HG03175 (cell line): ENCODE results near the gene TRIM26.
"Not testable (repeated sequence)": the region's sequence is repeated elsewhere in the genome, so short reads cannot be mapped to it uniquely, and the experiment has no call there.

Experiments
- ATAC-seq: cut with Tn5 transposase; IDR thresholded peaks from one replicate; pipeline ENCODE4 v1.9.1; 2021; ENCODE audit warnings: mild to moderate bottlenecking, moderate library complexity; ENCODE audit not compliant: unreplicated experiment

TRIM26 gene

DNA sequence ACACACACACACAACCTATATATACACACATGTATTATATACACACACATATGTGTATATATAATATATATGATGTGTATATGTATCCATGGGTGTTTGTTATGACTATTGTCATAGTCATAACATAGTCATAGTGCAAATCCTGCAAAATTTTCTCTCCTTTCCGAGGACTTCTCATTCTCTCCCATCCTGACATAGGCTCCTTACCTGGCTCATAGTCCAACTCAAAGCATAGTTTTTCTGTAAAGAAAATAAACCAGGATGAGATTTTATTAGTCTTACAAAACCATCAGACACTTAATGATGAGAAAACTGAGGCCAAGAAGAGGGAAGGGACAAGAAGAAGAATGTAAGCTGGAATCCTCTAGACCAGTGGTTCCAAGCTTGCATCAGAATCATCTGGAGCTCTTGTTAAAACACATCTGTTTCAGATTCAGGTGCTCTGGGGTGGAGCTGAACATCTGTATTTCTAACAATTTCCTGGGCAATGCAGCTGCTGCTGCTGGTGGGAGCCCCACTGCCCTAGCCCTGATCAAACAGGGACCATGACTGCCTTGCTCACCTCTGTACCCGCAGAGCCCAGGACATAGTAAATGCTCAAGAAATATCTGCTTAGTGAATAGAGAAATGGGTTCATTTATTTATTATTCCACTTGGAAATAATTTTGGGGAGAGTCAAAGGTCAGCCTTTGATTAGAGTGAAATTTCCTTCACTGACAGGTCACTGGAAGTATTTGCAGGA lies 57.5 kb downstream of the TRIM26 start:
- no peak for ATAC-seq

DNA sequence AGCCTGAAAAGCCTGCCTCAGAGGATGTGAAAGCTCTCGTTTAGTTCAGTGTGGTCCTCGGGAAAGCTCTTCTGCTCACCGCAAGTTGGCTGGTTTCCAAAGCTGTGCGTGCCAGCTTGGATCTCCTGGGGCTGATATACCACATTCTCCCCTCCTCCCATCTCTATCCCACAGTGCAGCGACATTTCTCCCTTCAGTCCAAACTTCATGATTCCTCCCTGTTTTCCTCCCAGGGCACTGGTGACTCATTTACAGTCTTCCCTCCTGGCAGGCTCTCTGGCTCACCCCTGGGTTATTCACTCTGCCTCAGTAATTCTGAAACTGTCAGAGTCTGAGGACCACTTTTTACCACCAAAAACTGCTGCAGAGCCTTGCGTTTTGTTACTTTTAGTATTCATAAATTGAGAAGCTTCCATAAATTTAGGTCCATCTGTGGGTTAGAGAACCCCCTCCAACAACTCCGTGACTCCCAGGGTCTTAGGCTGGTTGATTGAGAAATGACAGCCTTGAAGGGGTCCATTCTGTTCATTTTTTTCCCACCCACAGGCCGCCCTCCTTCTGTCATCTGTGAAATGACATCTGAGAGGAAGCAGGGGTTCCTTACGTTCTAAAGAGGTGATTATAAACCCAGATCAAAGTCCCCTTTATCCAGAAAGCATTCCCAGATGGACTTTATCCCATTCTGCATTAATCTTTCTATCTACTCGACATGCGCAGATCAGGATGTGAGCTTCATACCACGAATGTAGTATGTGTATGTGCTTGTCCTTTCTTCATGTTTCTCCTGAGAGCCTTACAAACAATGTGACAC lies 58.3 kb downstream of the TRIM26 start:
- ATAC-seq = no peak

DNA sequence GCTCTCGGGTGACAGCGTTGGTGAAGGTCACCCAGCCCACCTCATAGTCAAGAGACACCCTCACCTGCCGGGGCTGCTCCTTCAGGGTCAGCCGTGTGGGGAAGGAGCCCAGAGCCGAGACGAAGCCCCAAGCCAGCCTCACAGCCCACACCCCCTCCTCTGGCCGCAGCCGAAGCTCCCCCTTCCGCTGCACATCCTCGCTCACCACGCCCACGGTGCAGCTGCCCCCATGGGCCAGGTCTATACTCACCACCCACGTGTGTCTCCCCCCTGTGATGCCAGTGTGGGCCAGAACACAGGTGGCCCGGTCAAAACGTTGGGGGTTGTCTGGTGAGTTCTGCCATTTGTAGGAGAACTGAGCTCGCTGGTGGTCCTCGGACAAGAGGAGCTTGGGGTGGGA lies 59.1 kb downstream of the TRIM26 start:
- no peak for ATAC-seq

DNA sequence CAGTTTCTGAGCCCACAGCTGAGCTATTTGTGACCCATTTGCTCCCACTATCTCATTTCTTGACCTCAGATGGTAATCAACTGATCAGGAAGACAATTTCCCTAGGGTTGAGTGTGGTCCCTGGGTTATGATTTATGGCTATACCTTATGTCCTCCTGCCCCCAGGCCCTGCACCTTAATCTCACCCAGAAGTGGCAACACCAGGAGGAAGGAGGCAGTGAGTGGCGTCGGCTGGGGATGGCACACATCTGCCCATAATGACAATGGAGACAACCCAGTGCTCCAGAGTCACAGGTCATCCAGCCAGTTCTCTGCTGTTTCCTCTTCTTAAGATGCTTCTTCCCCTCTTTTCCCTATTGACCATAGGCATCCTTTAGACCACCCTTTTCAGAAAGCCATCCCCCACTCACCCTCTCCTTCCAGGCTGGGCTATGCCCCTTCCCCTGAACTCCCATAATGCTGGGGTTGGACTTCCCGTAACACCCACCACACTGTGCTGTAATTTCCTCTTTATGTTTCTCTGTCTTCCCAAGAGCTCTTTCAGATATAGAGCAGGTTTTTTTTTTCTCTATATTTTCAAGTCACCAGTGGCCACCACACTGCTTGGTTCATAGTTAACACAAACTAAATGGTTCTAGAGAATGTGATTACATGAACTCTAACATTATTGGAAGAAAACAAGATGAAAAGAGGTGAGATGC lies 60.1 kb downstream of the TRIM26 start:
- ATAC-seq = no peak

DNA sequence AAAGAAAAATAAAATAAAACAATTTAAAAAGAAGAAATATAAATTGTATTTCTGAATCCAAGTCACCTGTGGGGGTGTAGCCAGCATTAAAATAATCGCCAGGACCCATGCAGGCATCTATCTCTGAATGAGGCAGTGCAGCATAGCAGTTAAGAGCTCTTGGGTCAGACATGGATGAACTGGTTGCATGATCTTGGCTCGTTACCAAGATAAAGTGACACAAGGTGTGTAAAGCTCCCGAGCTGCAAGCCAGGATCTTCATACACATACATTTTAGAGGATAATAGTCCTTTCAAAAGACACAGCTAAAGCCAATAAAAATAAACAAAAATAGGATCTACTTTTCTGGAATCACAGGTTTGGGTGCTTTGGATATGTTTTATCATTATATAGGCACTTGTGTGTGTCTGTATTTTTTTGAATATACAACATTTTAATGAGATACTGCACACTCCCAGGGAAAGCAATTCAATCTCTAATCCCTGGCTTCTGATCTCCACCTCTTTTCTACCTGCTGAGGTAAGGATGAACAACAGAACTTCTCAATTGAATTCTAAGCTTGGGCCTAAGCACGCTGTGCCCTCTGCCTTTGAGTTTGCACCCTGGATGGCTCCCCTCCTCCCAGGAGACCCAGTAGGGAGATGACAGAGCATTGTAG lies 61.1 kb downstream of the TRIM26 start:
- ATAC-seq = no peak

DNA sequence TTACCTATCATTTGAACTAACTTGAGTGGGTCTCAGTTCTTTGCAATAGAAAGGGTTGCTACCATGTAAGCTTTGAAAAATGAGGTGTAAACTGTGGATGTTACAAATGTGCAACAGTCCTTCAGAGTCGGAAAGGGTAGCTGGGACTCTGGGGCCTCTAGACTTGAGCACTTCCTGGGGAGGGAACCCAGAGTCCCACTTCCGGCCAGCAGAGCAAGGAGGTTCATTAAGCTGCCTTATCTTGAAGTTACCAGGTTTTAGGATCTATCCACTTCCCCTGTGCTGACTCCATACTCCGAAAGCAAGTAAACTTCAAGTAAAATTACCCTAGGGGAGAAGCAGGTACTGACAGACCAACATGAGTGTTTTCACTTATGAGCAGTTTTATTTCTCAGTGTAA lies 61.6 kb downstream of the TRIM26 start:
- ATAC-seq = no peak

DNA sequence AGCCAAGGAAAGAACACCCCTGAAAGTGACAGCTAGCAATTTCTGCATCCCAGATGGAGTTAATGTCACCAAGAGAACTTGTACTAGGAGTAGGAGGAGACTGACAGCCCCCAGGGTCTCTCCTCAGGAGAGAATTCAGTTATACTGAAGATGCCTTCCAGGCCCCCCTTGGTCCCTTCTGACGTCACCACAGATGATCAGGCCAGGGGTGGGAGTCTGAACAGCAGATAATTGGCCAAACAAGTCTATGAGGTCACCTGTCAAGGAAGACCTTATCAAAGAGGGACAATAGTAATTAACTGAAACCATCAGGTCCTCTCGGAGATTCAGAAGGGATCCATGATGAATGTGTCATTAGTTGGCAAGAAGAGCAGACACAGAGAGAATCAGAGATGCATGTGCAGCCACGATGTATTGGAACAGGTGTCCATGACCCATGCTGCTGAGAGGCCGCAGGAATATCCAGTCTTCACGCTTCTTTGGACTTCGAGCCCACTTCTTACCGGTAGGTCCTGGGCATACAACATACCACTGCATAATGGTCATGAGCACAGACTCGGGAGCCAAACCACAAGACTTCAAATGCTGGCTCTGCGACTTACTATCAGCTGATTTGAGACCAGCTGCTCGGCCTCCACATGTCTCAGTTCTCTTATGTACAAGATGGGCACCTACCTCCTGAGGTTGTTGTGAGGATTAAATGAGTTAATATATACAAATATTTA lies 62.4 kb downstream of the TRIM26 start:
- ATAC-seq = no peak

DNA sequence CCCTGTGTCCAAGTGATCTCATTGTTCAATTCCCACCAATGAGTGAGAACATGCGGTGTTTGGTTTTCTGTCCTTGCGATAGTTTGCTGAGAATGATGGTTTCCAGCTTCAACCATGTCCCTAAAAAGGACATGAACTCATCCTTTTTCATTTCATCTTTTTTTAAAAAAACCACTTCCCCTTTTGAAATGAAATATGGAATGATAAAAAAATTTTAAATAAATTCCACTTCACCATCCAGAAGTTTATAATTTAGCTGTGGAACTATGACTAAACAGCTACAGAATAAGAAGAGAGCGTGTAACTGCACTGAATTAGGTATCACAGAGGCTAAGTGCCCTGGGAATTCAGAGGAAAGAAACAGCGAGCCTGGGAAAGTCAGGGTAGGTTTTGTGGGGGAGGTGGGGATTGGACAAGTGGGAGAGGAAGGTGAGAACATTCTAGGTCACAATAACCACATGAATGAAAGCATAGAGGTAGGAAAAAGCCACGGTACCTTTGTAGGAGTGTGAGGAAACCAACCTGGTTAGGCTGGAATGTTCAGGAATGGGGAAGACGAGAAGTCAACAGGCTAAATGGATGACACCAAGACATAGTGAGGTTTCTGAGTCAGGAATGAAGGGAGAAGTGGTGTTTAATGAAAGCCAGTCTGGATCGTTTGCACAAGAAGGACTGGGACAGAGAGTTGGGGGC lies 63.2 kb downstream of the TRIM26 start:
- no peak for ATAC-seq

DNA sequence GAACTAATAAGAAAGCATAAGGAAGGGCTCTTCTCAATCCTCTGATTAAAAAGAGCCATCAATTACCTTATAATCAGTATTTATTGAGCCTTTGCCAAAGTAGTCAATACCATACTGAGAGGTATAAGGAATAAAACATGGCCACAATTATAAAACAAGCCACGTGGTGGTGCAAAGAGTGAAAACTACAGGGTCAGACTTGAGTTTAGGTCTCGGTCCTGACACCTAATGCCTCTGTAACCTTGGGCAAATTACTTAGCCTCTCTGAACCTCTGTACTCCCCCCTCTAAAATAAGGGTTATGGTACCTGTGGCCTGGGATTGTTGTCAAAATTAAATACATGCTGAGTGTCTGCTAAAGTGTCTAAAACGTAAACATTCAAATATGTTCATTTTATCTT lies 64.0 kb downstream of the TRIM26 start:
- no peak for ATAC-seq

DNA sequence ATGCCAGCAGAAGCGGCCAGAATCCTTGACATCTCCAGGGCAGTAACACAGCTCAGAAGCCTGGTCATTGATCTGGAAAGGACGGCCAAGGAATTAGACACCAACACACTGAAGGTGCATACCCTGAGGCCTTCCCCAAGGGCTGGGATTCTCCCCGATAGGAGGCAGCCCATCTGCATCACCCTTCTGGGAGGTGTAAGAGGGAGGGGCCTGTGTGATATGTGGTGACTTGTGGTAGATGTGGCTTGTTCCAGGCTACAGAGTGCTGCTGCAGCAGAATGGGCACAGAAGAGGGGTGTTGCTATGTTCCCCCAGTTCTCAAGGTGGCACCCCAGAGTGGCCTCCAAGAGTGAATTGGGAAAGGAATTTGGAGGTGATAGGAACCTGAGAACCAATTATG lies 66.1 kb downstream of the TRIM26 start:
- no peak for ATAC-seq

DNA sequence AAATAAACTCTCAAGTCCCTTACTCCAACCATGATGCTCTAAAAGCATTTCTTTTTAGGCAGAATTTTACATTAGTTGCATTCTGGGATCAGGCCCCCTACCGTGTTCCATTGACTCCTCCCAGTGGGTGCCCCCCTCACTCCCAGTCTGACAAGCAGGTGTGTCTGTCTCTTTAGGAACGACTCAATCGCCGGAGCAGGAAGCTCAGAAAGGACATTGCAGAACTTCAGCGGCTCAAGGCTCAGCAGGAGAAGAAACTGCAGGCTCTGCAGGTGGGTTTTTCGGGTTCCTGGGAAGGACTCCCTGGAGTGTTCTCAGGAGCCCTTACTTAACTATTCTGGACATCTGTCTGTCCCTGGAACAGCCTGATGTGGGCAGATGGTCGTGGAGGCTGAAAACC lies 67.4 kb downstream of the TRIM26 start:
- no peak for ATAC-seq

DNA sequence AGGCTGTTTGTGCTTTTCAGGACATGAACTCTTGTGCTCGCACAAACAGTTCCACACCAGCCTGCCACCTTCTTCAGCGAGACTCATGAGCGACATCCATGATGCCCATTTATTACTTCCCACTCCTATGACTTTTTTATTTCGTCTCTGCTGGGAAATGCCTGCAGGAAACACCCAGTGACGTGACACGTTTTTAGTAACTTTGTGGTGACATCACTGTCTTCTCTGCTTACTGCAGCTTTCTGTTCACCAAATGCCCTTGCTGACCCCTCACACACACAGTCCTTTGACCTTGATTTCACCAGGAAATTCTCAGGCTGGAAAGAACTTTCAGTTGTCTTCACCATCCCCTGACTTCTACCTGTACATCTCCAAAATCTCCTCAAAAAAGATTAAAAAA lies 68.4 kb downstream of the TRIM26 start:
- no peak for ATAC-seq

DNA sequence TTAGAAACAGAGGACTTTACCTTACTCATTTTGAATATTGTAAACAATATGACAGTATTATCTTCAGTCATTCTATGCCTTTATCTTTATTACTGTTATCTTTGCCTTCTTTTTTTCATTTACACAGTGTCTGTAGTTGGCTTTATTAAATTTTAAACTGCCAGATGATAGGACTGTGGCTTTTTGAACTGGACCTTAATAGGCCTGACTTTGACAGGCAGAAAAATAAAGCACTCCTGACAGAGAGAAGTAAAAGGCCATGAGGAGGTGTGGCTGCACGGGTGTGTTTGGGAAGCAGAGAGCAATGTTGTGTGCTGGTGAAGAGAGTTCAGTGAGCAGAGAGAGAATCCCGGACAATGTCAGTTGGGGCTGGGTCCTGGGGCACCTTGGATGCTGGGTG lies 69.4 kb downstream of the TRIM26 start:
- no peak for ATAC-seq

DNA sequence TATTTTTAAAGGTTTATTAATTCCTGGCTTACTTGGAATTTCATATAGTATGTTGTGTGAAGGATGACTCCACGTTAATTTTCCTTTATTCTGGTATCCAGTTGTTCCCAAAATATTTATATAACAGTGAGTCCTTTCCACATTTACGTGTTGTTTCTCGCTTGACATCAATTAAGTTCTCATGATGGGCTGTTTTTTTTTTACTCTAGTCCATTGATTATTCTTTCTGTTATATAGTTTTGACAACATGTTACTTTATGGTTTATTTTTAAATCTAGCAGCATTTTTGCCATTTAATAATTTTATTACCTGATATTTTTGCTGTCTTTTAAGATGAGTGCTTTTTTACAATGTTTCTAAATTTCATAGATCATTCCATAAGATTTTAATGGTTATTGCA lies 70.5 kb downstream of the TRIM26 start:
- no peak for ATAC-seq

DNA sequence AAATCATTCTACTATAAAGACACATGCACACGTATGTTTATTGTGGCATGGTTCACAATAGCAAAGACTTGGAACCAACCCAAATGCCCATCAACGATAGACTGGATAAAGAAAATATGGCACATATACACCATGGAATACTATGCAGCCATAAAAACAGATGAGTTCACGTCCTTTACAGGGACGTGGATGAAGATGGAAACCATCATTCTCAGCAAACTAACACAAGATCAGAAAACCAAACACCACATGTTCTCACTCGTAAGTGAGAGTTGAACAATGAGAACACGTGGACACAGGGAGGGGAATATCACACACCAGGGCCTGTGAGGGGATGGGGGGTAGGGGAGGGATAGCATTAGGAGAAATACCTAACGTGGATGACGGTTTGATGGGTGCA lies 73.0 kb downstream of the TRIM26 start:
- ATAC-seq = not testable (repeated sequence)

DNA sequence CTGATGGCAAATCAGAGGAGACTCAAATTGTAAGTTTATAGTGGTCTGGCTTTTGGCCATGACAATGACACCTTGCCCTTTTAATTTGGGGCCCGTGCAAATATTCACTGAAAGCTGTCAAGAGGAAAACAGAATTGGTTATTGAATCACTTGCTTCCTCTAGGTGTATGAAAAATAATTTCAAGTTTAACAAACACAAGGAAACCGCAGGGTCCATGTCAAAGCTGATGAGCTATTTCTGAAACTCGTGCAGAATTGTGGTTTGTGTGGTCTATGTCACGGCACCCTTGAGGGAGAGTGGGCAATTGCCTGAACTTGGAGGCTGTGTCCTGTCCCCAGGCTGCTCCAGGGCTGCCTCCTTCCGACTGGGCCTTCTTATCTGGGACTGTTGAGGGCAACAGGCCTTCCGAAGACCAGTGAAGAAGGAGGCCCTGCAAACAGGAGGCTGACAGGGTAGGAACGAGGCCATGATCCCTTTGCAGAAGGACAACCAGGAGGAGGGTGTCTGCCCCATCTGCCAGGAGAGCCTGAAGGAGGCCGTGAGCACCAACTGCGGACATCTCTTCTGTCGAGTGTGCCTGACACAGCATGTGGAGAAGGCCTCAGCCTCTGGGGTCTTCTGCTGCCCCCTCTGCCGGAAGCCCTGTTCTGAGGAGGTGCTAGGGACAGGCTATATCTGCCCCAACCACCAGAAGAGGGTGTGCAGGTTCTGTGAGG lies 76.5 kb downstream of the TRIM26 start:
- ATAC-seq = no peak

DNA sequence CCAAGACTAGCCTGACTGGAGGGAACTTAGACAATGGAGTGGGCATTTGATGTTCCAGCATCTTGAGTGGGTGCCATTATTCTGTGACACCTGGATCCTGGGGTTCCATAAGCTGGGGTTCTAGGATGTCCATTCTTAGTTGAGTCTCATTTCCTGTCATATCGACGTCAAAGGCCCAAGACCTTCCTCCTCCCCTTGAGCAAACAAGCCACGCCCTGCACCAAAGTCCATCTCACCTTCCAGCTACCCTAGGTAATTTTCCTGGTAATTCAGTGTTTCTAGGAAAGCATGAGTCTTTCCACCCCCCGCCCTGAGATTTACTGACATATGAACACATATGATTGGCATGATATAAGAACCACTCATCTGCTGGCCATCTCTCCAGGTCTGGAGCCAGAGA lies 77.4 kb downstream of the TRIM26 start, which contains the start of gene TRIM40:
TSS of gene TRIM40 (plus strand) at position 384 of the 400 bp plus-strand sequence. CDS start 897 bp downstream, outside the sequence.
- no peak for ATAC-seq

DNA sequence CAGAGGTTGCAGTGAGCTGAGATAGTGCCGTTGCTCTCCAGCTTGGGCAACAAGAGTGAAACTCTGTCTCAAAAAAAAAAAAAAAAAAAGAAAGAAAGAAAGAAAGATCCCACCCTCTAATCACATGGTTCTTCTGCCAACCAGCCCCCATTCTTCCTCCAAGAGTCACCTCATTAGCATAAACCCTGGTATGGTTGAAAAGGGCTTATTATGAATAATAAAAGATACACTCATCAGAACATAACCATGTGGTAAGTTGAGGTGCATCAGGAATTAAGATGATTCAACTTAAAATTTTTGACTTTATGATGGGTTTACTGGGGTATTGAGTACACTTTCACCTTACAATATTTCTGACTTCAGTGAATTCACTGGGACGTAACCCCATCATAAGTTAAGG lies 78.1 kb downstream of the TRIM26 start:
- no peak for ATAC-seq
